ENCODE data around the gene TMEM258.

GRCh38 chr11:61795876-61796526, 3.6 kb upstream of the TMEM258 start:
- TF ChIP-seq EZH2 (IDR thresholded peaks at IDR 0.05) (no peak), POLR2AphosphoS5 (IDR thresholded peaks at IDR 0.05; ENCODE audit: borderline replicate concordance, low read depth, low read length) (no peak), FOXP2 (optimal IDR thresholded peaks at IDR 0.05; ENCODE audit: control extremely low read depth, extremely low read length, insufficient read depth) (no peak)

Data from SK-N-MC (cell line).